CD4-positive, alpha-beta T cell treated with Interleukin-10 for 1 hour (primary cell): Measurements from ENCODE around the gene GRIA1.
"Not testable (repeated sequence)": the region's sequence is repeated elsewhere in the genome, so short reads cannot be mapped to it uniquely, and the experiment has no call there.

Experiments used
- DNase-seq: peaks from one replicate; pipeline ENCODE4 v3.0.0-alpha.2; 2020

Gene GRIA1

GRCh38 chr5:153792305-153792704, 301.8 kb downstream of the GRIA1 start:
- no peak for DNase-seq

- no peak for DNase-seq
These were observed 303.2 kb downstream of the GRIA1 start for GRCh38 chr5:153793699-153794098.

GRCh38 chr5:153794327-153794726, 303.9 kb downstream of the GRIA1 start:
- DNase-seq: no peak

GRCh38 chr5:153796527-153796926, 306.1 kb downstream of the GRIA1 start:
- no peak for DNase-seq

DNA sequence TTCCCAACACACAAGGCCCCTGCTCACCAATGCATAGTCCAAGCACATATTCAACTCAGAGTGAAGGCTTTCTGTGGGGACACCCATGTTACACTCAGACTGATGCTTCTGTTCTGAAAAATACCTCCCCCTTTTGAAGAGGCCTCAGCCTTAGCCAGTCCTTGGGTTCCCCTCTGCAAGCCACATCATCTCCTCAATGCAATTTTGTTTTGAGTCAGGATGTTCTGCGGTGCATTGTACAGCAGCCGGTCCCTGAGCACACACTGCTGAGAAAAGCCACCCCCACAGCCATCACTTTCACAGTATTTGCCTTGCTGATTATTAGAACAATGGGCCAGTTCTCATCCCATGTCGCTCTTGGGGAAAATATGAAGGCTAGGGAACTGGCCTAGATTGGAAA, 307.0 kb downstream of the GRIA1 start:
- no peak for DNase-seq

- DNase-seq: no peak
These were observed 308.4 kb downstream of the GRIA1 start for GRCh38 chr5:153798830-153799229.

- DNase-seq: no peak
These were observed 309.0 kb downstream of the GRIA1 start for GRCh38 chr5:153799466-153799865.

DNA sequence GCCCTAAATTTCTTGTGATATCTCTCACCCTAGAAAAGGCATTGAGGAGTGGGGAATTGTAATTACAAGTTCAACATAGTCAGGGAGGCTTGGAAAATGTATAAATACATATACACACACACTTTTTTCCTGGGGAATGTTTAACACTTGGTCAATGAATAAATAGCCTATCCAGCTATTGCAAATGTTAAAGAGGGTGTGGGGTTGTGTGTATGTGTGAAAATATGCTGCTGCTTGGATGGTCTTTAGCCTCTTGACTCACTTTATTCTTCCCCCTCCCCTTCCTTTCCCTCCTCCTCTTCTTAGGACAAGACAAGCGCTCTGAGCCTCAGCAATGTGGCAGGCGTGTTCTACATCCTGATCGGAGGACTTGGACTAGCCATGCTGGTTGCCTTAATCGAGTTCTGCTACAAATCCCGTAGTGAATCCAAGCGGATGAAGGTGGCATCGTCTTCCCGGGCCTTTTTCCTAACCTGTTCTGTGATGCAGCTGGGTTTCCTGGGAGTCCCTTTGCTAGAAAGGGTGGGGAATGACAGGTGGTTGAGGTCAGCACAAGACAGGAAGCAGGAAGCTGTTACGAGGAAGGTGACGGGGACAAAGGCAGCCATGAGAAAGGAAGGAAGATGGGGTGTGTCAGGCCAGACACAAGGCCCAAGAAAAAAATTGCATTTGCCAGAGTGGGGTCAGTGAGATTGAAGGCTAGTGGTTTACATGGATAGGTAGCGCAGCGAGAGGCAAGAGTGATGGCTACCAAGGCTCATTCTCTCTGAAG, 311.8 kb downstream of the GRIA1 start:
- no peak for DNase-seq

DNA sequence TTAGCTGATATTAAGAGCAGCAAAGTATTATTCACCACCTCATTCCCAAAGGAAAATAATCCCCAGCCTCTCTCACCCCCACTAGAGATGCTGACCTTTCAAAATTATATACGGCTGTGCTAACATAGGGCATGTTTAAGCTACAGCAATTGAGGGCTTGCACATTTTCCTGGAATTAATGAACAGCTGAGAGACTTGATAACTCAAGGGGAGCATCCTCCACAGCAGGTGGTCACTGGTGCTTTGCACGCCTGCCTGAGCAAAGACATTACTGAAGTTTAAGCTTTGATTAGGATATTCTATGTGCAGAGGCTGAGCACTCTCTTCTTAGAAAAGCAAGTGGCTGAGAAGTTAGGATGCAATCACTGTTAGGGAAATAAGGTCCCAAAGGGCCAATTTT, 317.3 kb downstream of the GRIA1 start:
- DNase-seq: no peak

DNA sequence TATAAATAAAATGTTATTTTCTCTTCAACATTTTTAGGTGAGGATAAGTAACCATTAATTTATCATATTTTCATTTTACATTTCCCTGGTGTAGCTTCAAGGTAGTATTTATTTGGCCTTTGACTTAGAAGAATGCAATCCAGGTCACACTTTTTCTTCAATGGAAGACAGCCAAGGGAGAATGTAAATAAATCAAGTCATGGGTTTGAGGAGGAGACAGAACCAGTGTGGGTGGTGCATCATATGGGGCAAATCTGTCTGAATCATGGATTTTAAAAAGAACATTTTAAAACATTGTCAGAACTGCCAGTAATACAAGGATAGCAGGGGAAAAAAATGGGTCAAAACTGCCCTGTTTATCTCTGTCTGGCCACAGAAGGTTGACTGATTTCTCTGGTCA, 318.7 kb downstream of the GRIA1 start:
- DNase-seq: no peak

- no peak for DNase-seq
These were observed 323.4 kb downstream of the GRIA1 start for GRCh38 chr5:153813901-153814300.

GRCh38 chr5:153816870-153817269, 326.4 kb downstream of the GRIA1 start:
- DNase-seq: no peak

GRCh38 chr5:153818626-153819025, 328.2 kb downstream of the GRIA1 start:
- no peak for DNase-seq

- DNase-seq: no peak
These were observed 332.6 kb downstream of the GRIA1 start for GRCh38 chr5:153823036-153823435.

- DNase-seq: no peak
These were observed 334.4 kb downstream of the GRIA1 start for GRCh38 chr5:153824909-153825308.

DNA sequence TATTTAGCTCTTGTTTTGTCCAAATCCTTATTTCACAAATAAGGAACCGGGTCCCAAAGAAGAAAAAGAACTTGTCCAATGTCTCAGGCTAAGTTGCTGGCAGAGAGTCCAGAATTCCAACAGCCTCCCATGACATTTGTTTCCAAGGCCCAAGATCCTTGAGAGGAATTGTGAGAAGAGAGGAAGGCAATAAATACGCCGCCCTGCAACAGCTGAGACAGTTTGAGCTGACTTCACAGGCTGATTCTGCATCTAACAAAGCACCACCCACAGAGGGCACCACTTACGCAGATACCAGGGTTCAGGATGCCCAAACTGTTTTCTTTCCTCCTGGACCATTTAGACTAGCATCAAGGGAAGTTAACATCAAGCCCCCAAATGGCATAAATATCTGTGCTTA, 336.9 kb downstream of the GRIA1 start:
- DNase-seq: no peak

GRCh38 chr5:153829510-153830065, 339.1 kb downstream of the GRIA1 start:
- DNase-seq: no peak

- DNase-seq: no peak
These were observed 341.5 kb downstream of the GRIA1 start for GRCh38 chr5:153831973-153832372.

GRCh38 chr5:153835891-153836515, 345.5 kb downstream of the GRIA1 start:
- DNase-seq: no peak

GRCh38 chr5:153849303-153850113, 359.0 kb downstream of the GRIA1 start:
- not testable (repeated sequence) for DNase-seq

GRCh38 chr5:153860195-153860886, 369.9 kb downstream of the GRIA1 start:
- no peak for DNase-seq

- not testable (repeated sequence) for DNase-seq
These were observed 372.4 kb downstream of the GRIA1 start for GRCh38 chr5:153862906-153863305.
